Chondrocyte (in vitro differentiated cells): ENCODE measurements around the gene CCDC47. TPM values are rescaled to one million over a fixed set of nuclear protein-coding genes. Genes with fewer than 3 reads are reported as not detected.

ENCODE experiments used
- DNase-seq: peaks from one replicate; pipeline ENCODE4 v3.0.0; 2021; ENCODE audit warnings: mixed read lengths, low spot score
- H3K27ac Mint-ChIP-seq: one replicate; pipeline ENCODE4 v1.8.0; 2021; ENCODE audit warnings: mild to moderate bottlenecking, moderate library complexity, mixed read lengths; ENCODE audit not compliant: unreplicated experiment
- H3K27me3 Mint-ChIP-seq: 2 replicates; pipeline ENCODE4 v1.8.0; 2021; ENCODE audit warnings: low read depth, mixed read lengths
- H3K36me3 Mint-ChIP-seq: 2 replicates; pipeline ENCODE4 v1.8.0; 2021; ENCODE audit warnings: low read depth, mixed read lengths
- H3K4me1 Mint-ChIP-seq: 2 replicates; pipeline ENCODE4 v1.8.0; 2021; ENCODE audit warnings: low read depth, mild to moderate bottlenecking, mixed read lengths
- H3K4me3 Mint-ChIP-seq: one replicate; pipeline ENCODE4 v1.8.0; 2021; ENCODE audit warnings: mild to moderate bottlenecking, moderate library complexity, mixed read lengths; ENCODE audit not compliant: unreplicated experiment
- H3K9me3 Mint-ChIP-seq: 2 replicates; pipeline ENCODE4 v1.8.0; 2021; ENCODE audit warnings: low read depth, mixed read lengths
- CTCF ChIP-seq: fragments of 200-600 bp; sonication (generic); IDR thresholded peaks from 2 replicates; pipeline ENCODE4 v1.5.0; 2021; ENCODE audit warnings: antibody characterized with exemption, mild to moderate bottlenecking, moderate library complexity
- total RNA-seq: library from RNA; stranded (reverse); gene quantifications from 3 replicates; pipeline ENCODE4 v1.2.1, GENCODE V29; 2021

Gene CCDC47
- total RNA-seq, 1 donor from 2014 or later = 65.1 TPM

DNA sequence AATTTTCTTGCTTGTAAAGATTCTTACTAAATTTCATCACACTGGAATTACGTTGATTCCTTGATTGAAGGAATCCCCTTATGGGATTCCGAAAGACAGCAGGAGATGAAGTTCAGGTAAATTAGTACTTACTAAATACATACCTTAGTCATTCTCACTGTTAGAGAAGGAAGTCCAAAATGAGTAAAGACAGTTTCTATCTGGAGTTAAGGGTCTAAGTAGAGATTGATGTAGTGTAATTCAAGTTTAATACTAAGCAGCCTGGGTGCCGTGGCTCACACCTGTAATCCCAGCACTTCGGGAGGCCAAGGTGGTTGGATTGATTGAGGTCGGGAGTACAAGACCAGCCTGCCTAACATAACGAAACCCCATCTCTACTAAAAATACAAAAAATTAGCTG is 10.1 kb upstream of the CCDC47 start:
- Mint-ChIP-seq H3K27ac (no peak overlapping the region), H3K4me3 (no peak overlapping the region), H3K4me1 (peaks cover 31% of the 10 kb centered on the region), H3K27me3 (no peaks in the 10 kb centered on the region), H3K9me3 (no peaks in the 10 kb centered on the region), H3K36me3 (peaks cover 14% of the 10 kb centered on the region)
- no peak for TF ChIP-seq CTCF
- DNase-seq = no peak

- peaks cover 40% of the 10 kb centered on the region for H3K4me1 Mint-ChIP-seq
- peak overlapping the region; percentile 22 for H3K27ac Mint-ChIP-seq
- H3K4me3 Mint-ChIP-seq = no peak overlapping the region
- DNase-seq = no peak
- no peaks in the 10 kb centered on the region for H3K9me3 Mint-ChIP-seq
- H3K36me3 Mint-ChIP-seq = peaks cover 14% of the 10 kb centered on the region
- TF ChIP-seq CTCF = no peak
- H3K27me3 Mint-ChIP-seq = no peaks in the 10 kb centered on the region
Observed at GRCh38 chr17:63780928-63781327, 7.5 kb upstream of the CCDC47 start.

- Mint-ChIP-seq H3K27me3 (no peaks in the 10 kb centered on the region), H3K9me3 (no peaks in the 10 kb centered on the region), H3K4me1 (peaks cover 41% of the 10 kb centered on the region), H3K4me3 (no peak overlapping the region), H3K36me3 (peaks cover 12% of the 10 kb centered on the region), H3K27ac (peak overlapping the region; percentile 22)
- TF ChIP-seq CTCF = no peak
- DNase-seq = no peak
Observed at GRCh38 chr17:63780507-63780906, 7.1 kb upstream of the CCDC47 start.

DNA sequence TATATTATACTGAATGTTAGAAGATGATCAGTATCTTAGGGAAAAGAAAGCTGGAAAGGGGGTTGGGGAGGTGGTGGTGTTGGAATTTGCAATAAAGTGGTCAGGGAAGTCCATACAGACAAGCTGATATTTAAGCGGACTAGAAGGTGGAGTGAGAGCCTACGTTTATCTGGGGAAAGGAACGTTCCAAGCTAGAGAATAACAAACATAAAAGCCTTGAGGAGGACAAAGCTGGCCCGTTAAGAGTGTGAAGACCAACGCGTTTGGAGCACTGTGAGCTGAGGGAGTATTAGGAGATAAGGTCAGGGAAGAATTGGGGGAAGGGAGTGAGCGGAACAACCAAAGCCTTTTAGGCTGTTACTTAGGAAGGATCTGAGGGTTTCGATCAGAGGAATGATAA is 2.0 kb upstream of the CCDC47 start:
- Mint-ChIP-seq H3K9me3 (no peaks in the 10 kb centered on the region), H3K27me3 (no peaks in the 10 kb centered on the region), H3K4me1 (peaks cover 43% of the 10 kb centered on the region), H3K36me3 (peaks cover 8% of the 10 kb centered on the region), H3K4me3 (peak overlapping the region; percentile 96), H3K27ac (peak overlapping the region; percentile 99)
- TF ChIP-seq CTCF = no peak
- no peak for DNase-seq

- no peak for DNase-seq
- H3K4me3 Mint-ChIP-seq = peak overlapping the region; percentile 96
- H3K4me1 Mint-ChIP-seq = peaks cover 42% of the 10 kb centered on the region
Observed at GRCh38 chr17:63774969-63775265, 1.5 kb upstream of the CCDC47 start.

More at GRCh38 chr17:63774969-63775265, 1.5 kb upstream of the CCDC47 start:
- H3K36me3 Mint-ChIP-seq = peaks cover 8% of the 10 kb centered on the region
- H3K27me3 Mint-ChIP-seq = no peaks in the 10 kb centered on the region
- no peak for TF ChIP-seq CTCF
- no peaks in the 10 kb centered on the region for H3K9me3 Mint-ChIP-seq
- peak overlapping the region; percentile 99 for H3K27ac Mint-ChIP-seq
